Testis (tissue), 3 donors: ENCODE results near the gene ARL5C. TPM values are rescaled to one million over a fixed set of nuclear protein-coding genes. Genes with fewer than 3 reads are reported as not detected.

Experiments used
- DNase-seq: peaks from one replicate; pipeline ENCODE4 v3.0.0-alpha.2; 2019
- H3K27ac ChIP-seq, 2 donors: fragments of 200-600 bp; sonication (generic); one replicate each; pipeline ENCODE4 v1.5.1; 2019
- H3K27me3 ChIP-seq: fragments of 200-600 bp; sonication (generic); one replicate; pipeline ENCODE4 v1.5.1; 2019
- H3K36me3 ChIP-seq: fragments of 200-600 bp; sonication (generic); one replicate; pipeline ENCODE4 v1.5.1; 2017; ENCODE audit warnings: low read depth; ENCODE audit errors: missing control alignments
- H3K4me1 ChIP-seq: fragments of 200-600 bp; sonication (generic); one replicate; pipeline ENCODE4 v1.5.1; 2019
- H3K4me3 ChIP-seq, 2 donors: fragments of 200-600 bp; sonication (generic); one replicate each; pipeline ENCODE4 v1.5.1; 2017 to 2019
- H3K9me3 ChIP-seq: fragments of 200-600 bp; sonication (generic); one replicate; pipeline ENCODE4 v1.5.1; 2017
- POLR2A ChIP-seq: fragments of 450-650 bp; IDR thresholded peaks from one replicate; pipeline ENCODE4 v1.6.1; 2017; ENCODE audit warnings: antibody characterized with exemption, mild to moderate bottlenecking, moderate library complexity
- WGBS, 2 donors: methylation state at CpG; one replicate each; pipeline ENCODE4 v1.1.5; 2018; 5-methylcytosine and 5-hydroxymethylcytosine counted together
- intact Hi-C: fragments of 100-400 bp; cut with DNase I; formaldehyde crosslinking; loops from one replicate; pipeline ENCODE4 v1.15.1; 2023; ENCODE audit warnings: low total_unique reads
- polyA plus RNA-seq: library from polyadenylated mRNA; stranded (reverse); fragments of 350-450 nt; fragmentation: Illumina TruSeq; extraction: RNeasy Lipid Tissue Mini Kit (QIAGEN cat#74804); gene quantifications from one replicate; pipeline ENCODE4 v1.2.3, GENCODE V29; 2014; ENCODE audit warnings: low read depth, low replicate concordance; ENCODE audit not compliant: insufficient read depth
- total RNA-seq, 2 donors: library from RNA; depleted of rRNA; stranded (reverse); fragments of >200 nt; gene quantifications; one replicate each; pipeline ENCODE4 v1.2.3, GENCODE V29; 2016
- TF ChIP-seq, protein P1 (sequence below), 3 experiments: fragments of 450-650 bp in 2 of 3; fragments of 200-600 bp in 1 of 3; sonication (generic) in 1 of 3; IDR thresholded peaks; one replicate each; pipeline ENCODE4 v1.5.1; 2016 to 2019; ENCODE audit warnings: antibody characterized with exemption in 3 of 3, mild to moderate bottlenecking in 2 of 3, moderate library complexity in 1 of 3

ARL5C gene
- total and polyA plus RNA-seq, 3 donors from 2014 or later: not detected

DNA sequence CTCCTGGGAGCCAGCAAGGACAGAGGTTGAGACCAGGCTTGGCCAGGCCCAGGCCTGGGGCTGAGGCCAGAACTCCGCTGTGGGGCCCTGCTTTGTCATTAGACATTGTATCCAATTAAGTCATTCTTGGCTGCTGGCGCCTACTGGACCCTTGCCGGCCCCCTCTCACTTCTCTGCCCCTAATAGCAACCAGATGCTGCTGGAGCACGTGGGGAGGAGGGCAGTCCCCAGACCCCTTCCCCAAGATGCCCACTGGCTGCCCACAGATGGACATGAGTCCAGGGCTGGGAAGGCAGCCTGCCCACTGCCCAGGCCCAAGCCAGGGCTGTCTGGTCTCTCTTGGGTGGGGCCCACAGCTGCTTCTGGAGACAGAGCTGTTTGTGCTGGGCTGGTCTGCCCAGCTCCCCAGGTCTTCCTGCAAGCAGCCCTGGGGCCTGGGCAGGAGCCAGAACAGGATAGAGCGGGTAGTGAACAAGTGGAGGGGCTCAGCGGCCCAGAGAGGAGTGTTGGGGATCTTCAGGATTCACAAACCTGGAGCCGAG is 22.3 kb downstream of the ARL5C start:
- TF ChIP-seq POLR2A: no peak
- TF ChIP-seq, protein P1, sequence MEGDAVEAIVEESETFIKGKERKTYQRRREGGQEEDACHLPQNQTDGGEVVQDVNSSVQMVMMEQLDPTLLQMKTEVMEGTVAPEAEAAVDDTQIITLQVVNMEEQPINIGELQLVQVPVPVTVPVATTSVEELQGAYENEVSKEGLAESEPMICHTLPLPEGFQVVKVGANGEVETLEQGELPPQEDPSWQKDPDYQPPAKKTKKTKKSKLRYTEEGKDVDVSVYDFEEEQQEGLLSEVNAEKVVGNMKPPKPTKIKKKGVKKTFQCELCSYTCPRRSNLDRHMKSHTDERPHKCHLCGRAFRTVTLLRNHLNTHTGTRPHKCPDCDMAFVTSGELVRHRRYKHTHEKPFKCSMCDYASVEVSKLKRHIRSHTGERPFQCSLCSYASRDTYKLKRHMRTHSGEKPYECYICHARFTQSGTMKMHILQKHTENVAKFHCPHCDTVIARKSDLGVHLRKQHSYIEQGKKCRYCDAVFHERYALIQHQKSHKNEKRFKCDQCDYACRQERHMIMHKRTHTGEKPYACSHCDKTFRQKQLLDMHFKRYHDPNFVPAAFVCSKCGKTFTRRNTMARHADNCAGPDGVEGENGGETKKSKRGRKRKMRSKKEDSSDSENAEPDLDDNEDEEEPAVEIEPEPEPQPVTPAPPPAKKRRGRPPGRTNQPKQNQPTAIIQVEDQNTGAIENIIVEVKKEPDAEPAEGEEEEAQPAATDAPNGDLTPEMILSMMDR (IDR thresholded peaks at IDR 0.05): no peak
- Histone ChIP-seq H3K27ac (no peak overlapping the region), H3K4me1 (no peaks in the 10 kb centered on the region), H3K27me3 (no peaks in the 10 kb centered on the region), H3K4me3 (no peak overlapping the region), H3K36me3 (no peaks in the 10 kb centered on the region), H3K9me3 (no peaks in the 10 kb centered on the region)
- intact Hi-C loops: no loop called here
- WGBS, 2 donors: 70 to 77% methylated on average over 7 of the region's 7 CpGs
- peak; percentile 33 for DNase-seq

DNA sequence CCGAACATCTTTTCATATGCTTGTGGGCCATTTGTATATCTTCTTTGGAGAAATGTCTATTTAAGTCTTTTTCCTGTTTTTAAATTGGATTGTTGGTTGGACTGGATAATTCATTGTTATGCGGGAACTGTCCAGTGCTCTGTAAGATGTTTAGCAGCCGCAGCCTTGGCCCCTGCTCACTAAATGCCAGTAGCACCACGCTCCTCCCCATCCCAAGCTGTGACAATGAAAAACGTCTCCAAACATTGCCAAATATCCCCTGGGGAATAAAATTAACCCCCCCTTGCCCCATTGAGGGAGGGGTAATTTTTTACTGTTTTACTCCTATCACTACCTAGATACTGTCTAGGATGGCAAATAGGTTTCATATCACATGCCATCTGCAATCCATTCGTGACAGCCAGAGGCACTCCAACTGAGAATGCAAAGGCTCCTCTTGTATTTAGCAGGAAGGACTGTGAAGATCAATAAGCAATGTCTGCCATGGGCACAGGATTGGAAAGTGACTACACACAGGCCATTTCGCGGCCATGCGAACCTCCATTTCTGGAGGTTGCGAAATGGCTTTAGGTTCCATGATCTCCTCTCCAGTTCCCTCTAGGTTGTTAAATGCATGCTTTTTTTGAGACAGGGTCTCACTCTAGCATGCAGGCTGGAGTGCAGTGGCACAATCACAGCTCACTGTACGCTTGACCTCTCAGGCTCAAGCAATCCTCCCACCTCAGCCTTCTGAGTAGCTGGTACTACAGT is 23.9 kb downstream of the ARL5C start:
- no peak for TF ChIP-seq POLR2A
- TF ChIP-seq, protein P1 (IDR thresholded peaks at IDR 0.05): no peak
- H3K9me3 ChIP-seq: no peaks in the 10 kb centered on the region
- no peak for DNase-seq
- WGBS, 2 donors: 88 to 90% methylated on average over 11 of the region's 11 CpGs
- no peak overlapping the region for H3K4me3 ChIP-seq
- no peaks in the 10 kb centered on the region for H3K27me3 ChIP-seq
- no peaks in the 10 kb centered on the region for H3K4me1 ChIP-seq
- intact Hi-C loops: no loop called here
- no peaks in the 10 kb centered on the region for H3K36me3 ChIP-seq
- H3K27ac ChIP-seq: no peak overlapping the region

DNA sequence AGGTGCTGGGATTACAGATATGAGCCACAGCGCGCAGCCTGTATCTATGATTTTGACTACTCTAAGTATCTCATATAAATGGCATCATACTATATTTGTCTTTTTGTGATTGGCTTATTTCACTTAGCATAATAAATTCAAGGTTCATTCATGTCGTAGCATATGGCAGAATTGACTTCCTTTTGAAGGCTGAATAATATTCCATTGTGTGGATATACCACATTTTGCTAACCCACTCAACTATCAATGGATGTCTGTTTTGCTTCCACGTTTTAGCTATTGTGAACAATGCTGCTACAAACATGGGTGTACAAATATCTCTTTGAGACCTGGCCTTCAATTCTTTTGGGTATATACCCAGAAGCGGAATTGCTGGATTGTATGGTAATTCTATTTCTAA is 24.7 kb downstream of the ARL5C start:
- no peak for DNase-seq
- intact Hi-C loops: no loop called here
- H3K4me3 ChIP-seq: no peak overlapping the region
- no peak overlapping the region for H3K27ac ChIP-seq
- TF ChIP-seq, protein P1 (IDR thresholded peaks at IDR 0.05): no peak
- TF ChIP-seq POLR2A: no peak
- 95 to 97% methylated on average over 5 of the region's 5 CpGs for WGBS, 2 donors
- H3K27me3 ChIP-seq: no peaks in the 10 kb centered on the region
- no peaks in the 10 kb centered on the region for H3K9me3 ChIP-seq
- no peaks in the 10 kb centered on the region for H3K4me1 ChIP-seq
- no peaks in the 10 kb centered on the region for H3K36me3 ChIP-seq

DNA sequence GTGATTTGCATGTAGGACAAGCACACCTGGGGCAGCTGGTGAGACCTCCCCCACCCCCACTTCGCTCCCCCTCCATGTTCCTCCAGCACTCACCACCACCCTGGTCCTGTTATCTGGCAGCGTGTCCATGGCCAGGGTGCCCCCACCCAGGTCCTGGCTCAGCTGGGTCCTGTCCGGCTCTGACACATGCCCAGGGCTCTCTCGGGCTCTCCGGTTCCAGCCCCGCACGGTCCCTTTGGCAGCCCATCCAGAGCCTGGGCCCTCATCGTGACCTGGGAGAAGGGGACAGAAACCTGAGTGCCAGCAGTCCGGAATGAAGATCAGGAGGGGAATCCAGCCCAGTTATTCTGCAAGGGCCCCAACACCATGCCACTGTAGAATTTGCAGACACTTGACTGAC is 26.4 kb downstream of the ARL5C start:
- no peaks in the 10 kb centered on the region for H3K9me3 ChIP-seq
- no peak overlapping the region for H3K4me3 ChIP-seq
- no peaks in the 10 kb centered on the region for H3K27me3 ChIP-seq
- no peak for DNase-seq
- TF ChIP-seq, protein P1 (IDR thresholded peaks at IDR 0.05): no peak
- TF ChIP-seq POLR2A: no peak
- intact Hi-C loops: no loop called here
- H3K27ac ChIP-seq: no peak overlapping the region
- H3K4me1 ChIP-seq: no peaks in the 10 kb centered on the region
- 92 to 94% methylated on average over 2 to 9 of the region's 9 CpGs for WGBS, 2 donors
- H3K36me3 ChIP-seq: no peaks in the 10 kb centered on the region

DNA sequence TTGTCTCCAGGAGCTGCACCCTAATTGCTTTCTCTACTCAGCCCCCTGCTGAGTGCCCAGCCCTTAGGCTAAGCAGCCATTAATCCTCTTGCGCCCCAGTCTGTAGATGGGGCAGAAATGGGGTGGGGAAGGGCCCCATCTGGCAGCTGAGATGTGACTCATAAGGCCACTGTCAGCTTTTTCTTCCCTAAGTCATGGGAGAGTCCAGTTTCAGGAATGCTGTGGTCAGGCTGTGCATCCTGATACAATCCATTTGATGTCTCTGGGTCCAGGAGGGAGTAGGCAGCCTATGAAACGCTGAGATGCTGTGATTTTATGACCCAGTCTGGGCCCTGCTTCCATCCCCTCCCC is 26.8 kb downstream of the ARL5C start:
- no peak for DNase-seq
- Histone ChIP-seq H3K27ac (no peak overlapping the region), H3K4me1 (no peaks in the 10 kb centered on the region), H3K36me3 (no peaks in the 10 kb centered on the region), H3K9me3 (no peaks in the 10 kb centered on the region), H3K27me3 (no peaks in the 10 kb centered on the region), H3K4me3 (no peak overlapping the region)
- no peak for TF ChIP-seq POLR2A
- TF ChIP-seq, protein P1 (IDR thresholded peaks at IDR 0.05): no peak
- 86 to 100% methylated on average over 1 to 2 of the region's 2 CpGs for WGBS, 2 donors
- intact Hi-C loops: no loop called here
